ENCODE results near the gene OSBPL9.
"Not testable (repeated sequence)": the region's sequence is repeated elsewhere in the genome, so short reads cannot be mapped to it uniquely, and the experiment has no call there.

Gene OSBPL9

GRCh38 chr1:51669816-51670215 is 52.9 kb downstream of the OSBPL9 start:
- DNase-seq, result no peak

GRCh38 chr1:51671527-51672325 is 54.8 kb downstream of the OSBPL9 start:
- no peak for DNase-seq

- DNase-seq, result no peak
Measured at GRCh38 chr1:51673279-51673678, 56.4 kb downstream of the OSBPL9 start.

- no peak for DNase-seq
Measured at GRCh38 chr1:51675177-51675780, 58.4 kb downstream of the OSBPL9 start.

GRCh38 chr1:51679435-51679834 is 62.5 kb downstream of the OSBPL9 start:
- no peak for DNase-seq

- DNase-seq, result no peak
Measured at GRCh38 chr1:51684776-51685175, 67.9 kb downstream of the OSBPL9 start.

- DNase-seq, result no peak
Measured at GRCh38 chr1:51686450-51686849, 69.6 kb downstream of the OSBPL9 start.

GRCh38 chr1:51689075-51689440 is 72.2 kb downstream of the OSBPL9 start:
- no peak for DNase-seq

- DNase-seq, result no peak
Measured at GRCh38 chr1:51689643-51690042, 72.8 kb downstream of the OSBPL9 start.

- DNase-seq, result no peak
Measured at GRCh38 chr1:51690285-51690961, 73.5 kb downstream of the OSBPL9 start.

- DNase-seq, result no peak
Measured at GRCh38 chr1:51691920-51692319, 75.0 kb downstream of the OSBPL9 start.

GRCh38 chr1:51693419-51694155 is 76.7 kb downstream of the OSBPL9 start:
- DNase-seq, result no peak

- DNase-seq, result no peak
Measured at GRCh38 chr1:51697166-51697565, 80.3 kb downstream of the OSBPL9 start.

GRCh38 chr1:51699391-51699790 is 82.5 kb downstream of the OSBPL9 start:
- DNase-seq, result no peak

GRCh38 chr1:51701782-51702181 is 84.9 kb downstream of the OSBPL9 start:
- DNase-seq, result not testable (repeated sequence)

- not testable (repeated sequence) for DNase-seq
Measured at GRCh38 chr1:51702220-51702619, 85.3 kb downstream of the OSBPL9 start.

GRCh38 chr1:51705035-51705434 is 88.1 kb downstream of the OSBPL9 start:
- DNase-seq, result no peak

- no peak for DNase-seq
Measured at GRCh38 chr1:51708911-51709760, 92.2 kb downstream of the OSBPL9 start.

GRCh38 chr1:51709951-51710350 is 93.1 kb downstream of the OSBPL9 start:
- DNase-seq, result no peak

- no peak for DNase-seq
Measured at GRCh38 chr1:51712590-51712989, 95.7 kb downstream of the OSBPL9 start.

- no peak for DNase-seq
Measured at GRCh38 chr1:51714374-51715019, 97.6 kb downstream of the OSBPL9 start.

- DNase-seq, result no peak
Measured at GRCh38 chr1:51715369-51715768, 98.5 kb downstream of the OSBPL9 start.
